Measurements from ENCODE around the gene C11orf21.
"Not testable (repeated sequence)": the region's sequence is repeated elsewhere in the genome, so short reads cannot be mapped to it uniquely, and the experiment has no call there.

The C11orf21 gene

GRCh38 chr11:2295971-2296912, 5.5 kb downstream of the C11orf21 start:
- no peak for DNase-seq

DNA sequence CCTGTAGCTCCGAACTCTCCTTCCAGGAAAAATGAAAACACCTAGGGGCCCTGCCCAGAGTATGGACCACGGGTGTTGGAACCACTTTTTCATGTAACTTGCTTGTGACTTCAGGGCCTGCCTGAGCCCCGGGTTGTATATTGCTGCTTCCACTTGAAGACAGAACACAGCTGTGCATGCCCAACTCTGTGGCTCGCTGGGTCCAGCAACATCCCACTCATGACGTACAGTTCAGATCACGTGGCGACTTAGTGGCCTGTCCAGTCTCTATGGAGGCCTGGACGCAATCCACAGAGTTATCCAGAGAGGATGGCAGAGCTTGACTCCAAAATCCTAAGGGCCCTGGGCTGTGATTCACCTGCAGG, 6.8 kb downstream of the C11orf21 start:
- DNase-seq = no peak

- no peak for DNase-seq
These were observed 7.5 kb downstream of the C11orf21 start for GRCh38 chr11:2293984-2294925.

GRCh38 chr11:2293531-2293971, 8.2 kb downstream of the C11orf21 start:
- no peak for DNase-seq

- peak; percentile 45 to 86 for DNase-seq
These were observed 11.3 kb downstream of the C11orf21 start for GRCh38 chr11:2290351-2290841.

DNA sequence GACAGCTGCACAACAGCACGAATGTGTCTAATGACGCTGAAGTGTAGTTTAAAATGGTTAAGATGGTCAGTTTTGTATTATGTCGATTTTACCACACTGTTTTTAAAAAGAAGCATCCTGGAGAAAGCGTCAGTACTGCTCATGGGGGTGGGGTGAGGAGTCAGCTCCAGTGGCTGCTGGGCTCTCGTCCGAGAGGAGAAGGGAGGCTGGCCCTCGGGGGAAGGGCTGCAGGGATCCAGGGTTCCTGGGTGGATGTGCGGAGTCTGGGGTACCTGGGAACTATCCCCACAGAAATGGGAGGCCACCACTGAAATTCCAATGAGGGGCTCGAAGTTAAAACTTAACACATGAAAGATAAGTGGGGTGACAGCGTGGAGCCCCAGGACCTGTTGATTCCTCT, 11.9 kb downstream of the C11orf21 start:
- DNase-seq = no peak

DNA sequence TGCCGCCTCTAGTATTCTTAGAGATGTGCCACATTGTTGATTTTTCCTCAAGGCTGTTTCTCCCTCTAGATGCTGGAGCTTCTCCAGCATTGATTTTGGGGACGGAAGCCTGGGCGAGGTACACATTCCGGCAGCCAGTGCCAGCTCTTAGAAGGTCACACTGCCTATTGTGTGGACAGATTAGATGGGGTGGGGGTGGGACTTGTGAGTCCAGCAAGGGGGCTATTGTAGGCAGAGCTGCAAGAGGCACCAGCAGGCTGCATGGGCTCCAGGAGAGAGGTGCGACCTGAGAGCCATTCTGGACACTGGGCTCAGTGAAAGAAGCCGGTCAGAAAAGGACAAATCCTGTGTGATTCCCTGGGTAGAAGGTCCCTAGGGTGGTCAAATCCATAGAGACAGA, 12.4 kb downstream of the C11orf21 start:
- DNase-seq = no peak

GRCh38 chr11:2287091-2287490, 14.6 kb downstream of the C11orf21 start:
- no peak for DNase-seq

- not testable (repeated sequence) for DNase-seq
These were observed 15.4 kb downstream of the C11orf21 start for GRCh38 chr11:2286350-2286749.

GRCh38 chr11:2280208-2280607, 21.5 kb downstream of the C11orf21 start:
- DNase-seq = no peak

DNA sequence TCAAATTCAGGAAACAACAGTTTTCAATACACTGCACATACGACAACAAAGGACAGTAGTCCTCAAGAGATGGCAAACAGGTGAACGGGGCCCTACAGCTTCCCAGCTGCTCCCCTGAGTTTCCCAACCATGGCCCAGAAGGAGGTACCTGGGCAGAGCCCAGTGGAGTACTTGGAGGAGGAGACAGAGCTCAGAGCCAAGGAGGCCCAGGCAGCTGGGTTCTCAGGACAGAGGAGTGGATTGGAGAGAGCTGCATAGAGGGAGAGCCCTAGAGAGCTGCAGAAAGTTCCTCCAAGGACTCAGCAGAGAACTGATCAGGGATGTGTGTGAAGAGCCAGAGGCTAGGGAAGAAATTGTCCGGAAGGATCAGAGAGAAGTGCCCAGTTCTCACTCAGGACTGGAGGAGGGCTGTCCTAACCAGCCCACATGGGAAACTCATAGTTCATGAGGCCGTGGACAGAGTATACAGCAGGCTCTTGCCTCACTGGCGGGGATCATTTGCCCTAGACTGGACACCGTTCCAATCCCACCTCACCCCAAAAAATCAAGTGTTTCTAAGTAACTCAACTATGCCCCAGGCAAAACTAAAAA, 23.7 kb downstream of the C11orf21 start:
- no peak for DNase-seq

GRCh38 chr11:2277008-2277346, 24.7 kb downstream of the C11orf21 start:
- no peak for DNase-seq

- no peak for DNase-seq
These were observed 25.3 kb downstream of the C11orf21 start for GRCh38 chr11:2276280-2277007.

GRCh38 chr11:2275334-2276279, 26.1 kb downstream of the C11orf21 start:
- no peak for DNase-seq

GRCh38 chr11:2273771-2274170, 27.9 kb downstream of the C11orf21 start:
- no peak for DNase-seq

DNA sequence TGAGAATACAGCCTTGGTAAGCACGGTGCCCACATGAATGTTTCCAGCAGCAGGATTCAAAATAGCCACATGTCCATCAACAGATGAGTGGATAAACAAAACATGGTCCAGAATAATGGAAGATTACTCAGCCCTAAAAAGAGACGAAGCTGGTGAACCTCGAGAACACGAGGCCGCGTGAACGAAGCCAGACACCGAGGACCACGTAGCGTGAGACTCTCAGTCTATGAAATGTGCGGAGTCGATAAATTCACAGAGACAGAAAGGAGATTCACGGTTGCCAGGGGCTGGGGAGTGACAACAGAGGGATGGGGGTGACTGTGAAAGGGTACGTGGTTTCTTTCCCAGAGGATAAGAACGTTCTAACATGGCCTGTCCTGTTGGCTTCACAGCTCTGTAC, 28.4 kb downstream of the C11orf21 start:
- DNase-seq = no peak

DNA sequence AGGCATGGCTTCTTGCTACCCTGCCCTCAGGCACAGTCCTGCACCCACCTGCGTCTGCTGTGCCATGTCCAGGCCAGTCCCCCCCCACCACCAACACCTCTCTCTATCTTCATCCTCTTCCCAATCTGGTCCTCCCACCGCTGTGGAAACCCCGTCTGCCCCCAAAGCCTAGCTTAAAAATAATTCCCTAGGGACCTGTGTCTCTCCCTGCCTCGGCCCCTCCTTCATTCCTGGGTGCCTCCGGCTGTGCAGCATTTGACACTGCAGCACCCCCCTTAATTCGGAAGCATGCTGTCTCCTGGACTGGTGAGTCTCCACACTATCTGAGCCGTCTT, 28.8 kb downstream of the C11orf21 start:
- DNase-seq = no peak

- DNase-seq = no peak
These were observed 29.3 kb downstream of the C11orf21 start for GRCh38 chr11:2272228-2272945.

GRCh38 chr11:2271327-2272227, 30.1 kb downstream of the C11orf21 start:
- DNase-seq = no peak

DNA sequence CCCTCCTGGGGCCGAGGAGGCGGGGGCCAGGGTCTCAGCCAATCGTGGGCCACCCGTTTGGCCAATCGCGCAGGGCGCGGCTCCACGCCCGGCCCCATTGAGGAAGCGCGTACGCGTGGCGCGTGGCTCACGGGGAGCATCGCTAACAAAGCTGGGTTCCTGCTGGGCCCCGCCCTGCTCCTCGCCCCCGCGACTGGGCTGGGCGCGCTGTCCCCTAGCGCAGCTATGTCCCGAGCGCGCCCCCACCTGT, 30.7 kb downstream of the C11orf21 start:
- no peak for DNase-seq
